OCI-M2 (cell line): ENCODE data around the gene MKRN3.

Source experiments
- DNase-seq: peaks from one replicate; lab custom pipeline; 2025; ENCODE audit not compliant: unreplicated experiment; lab: John Stamatoyannopoulos, UW

The MKRN3 gene

GRCh38 chr15:23565395-23566070 is at the start of gene MKRN3:
MKRN3 (plus strand) TSS chr15:23565674; CDS start chr15:23565783, 109 bp downstream.
- no peak for DNase-seq

GRCh38 chr15:23516866-23517265 is 48.6 kb upstream of the MKRN3 start:
- DNase-seq: no peak

GRCh38 chr15:23518104-23518503 is 47.4 kb upstream of the MKRN3 start:
- DNase-seq: no peak

- no peak for DNase-seq
Measured at GRCh38 chr15:23524816-23525215, 40.7 kb upstream of the MKRN3 start.

- no peak for DNase-seq
Measured at GRCh38 chr15:23529891-23530290, 35.6 kb upstream of the MKRN3 start.

GRCh38 chr15:23532024-23532423 is 33.5 kb upstream of the MKRN3 start:
- no peak for DNase-seq

GRCh38 chr15:23536659-23537058 is 28.8 kb upstream of the MKRN3 start:
- DNase-seq: no peak

- DNase-seq: no peak
Measured at GRCh38 chr15:23538648-23539047, 26.8 kb upstream of the MKRN3 start.

- DNase-seq: no peak
Measured at GRCh38 chr15:23539892-23540291, 25.6 kb upstream of the MKRN3 start.

GRCh38 chr15:23546158-23546557 is 19.3 kb upstream of the MKRN3 start:
- no peak for DNase-seq

GRCh38 chr15:23548071-23548470 is 17.4 kb upstream of the MKRN3 start:
- DNase-seq: no peak

- DNase-seq: no peak
Measured at GRCh38 chr15:23561914-23562313, 3.6 kb upstream of the MKRN3 start.

GRCh38 chr15:23564821-23565394 is 566 bp upstream of the MKRN3 start:
- DNase-seq: no peak

- no peak for DNase-seq
Measured at GRCh38 chr15:23566071-23566554, 639 bp downstream of the MKRN3 start.

GRCh38 chr15:23566651-23567050 is 1.2 kb downstream of the MKRN3 start:
- no peak for DNase-seq

- DNase-seq: no peak
Measured at GRCh38 chr15:23567921-23568320, 2.4 kb downstream of the MKRN3 start.

GRCh38 chr15:23569151-23569925 is 3.9 kb downstream of the MKRN3 start:
- no peak for DNase-seq

GRCh38 chr15:23570486-23570885 is 5.0 kb downstream of the MKRN3 start:
- DNase-seq: no peak

- no peak for DNase-seq
Measured at GRCh38 chr15:23572844-23573243, 7.4 kb downstream of the MKRN3 start.

GRCh38 chr15:23574742-23575141 is 9.3 kb downstream of the MKRN3 start:
- no peak for DNase-seq

GRCh38 chr15:23576061-23576460 is 10.6 kb downstream of the MKRN3 start:
- no peak for DNase-seq

GRCh38 chr15:23578521-23579150 is 13.2 kb downstream of the MKRN3 start:
- DNase-seq: no peak
